OCI-LY7 (cell line): ENCODE data around the gene ARRB1.

Experiments used
- EZH2phosphoT487 ChIP-seq: fragments of 200-600 bp; sonication (generic); IDR thresholded peaks from 2 replicates; pipeline ENCODE4 v1.6.1; 2018; ENCODE audit warnings: low read depth, borderline replicate concordance, mild to moderate bottlenecking, mixed run types, antibody characterized with exemption, low read length, moderate library complexity, mixed read lengths
- TF ChIP-seq, protein P1 (sequence below): fragments of 200-600 bp; sonication (generic); conservative IDR thresholded peaks from 2 replicates; pipeline ENCODE4 v1.5.1; 2014; ENCODE audit warnings: mild to moderate bottlenecking, antibody characterized with exemption, low read length, moderate library complexity, mixed read lengths

DNA sequence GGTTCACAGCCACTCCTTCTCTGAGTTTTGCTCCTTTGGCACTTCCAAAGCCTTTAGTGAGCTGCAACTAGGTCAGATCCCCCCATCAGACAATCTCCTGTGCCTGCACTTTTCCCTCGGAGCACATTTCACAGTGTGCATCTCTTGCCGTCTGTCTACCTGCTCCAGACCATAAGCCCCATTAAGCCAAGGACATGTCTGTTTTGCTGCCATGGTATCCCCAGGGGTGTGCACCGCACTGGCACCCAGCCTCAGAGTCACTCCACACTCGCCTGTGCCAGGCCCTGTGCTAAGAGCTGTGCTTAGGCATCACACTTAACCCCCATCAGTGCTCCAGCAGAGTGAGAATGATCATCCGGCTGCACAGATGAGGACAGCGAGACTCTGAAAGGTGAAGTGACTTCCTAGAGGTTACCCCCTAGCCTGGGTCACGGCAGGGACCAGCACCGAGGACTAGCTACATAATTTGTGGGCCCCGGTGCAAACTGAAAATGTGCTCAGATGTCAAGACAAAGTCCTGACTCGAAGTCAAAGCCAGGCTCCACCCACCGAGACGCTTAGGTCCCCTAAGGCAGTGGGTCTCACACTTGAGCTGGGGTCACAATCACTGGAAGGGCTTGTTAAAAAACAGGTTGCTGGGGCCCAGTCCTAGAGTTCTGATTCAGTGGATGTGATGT is 33.9 kb downstream of the ARRB1 start:
- TF ChIP-seq, protein P1, sequence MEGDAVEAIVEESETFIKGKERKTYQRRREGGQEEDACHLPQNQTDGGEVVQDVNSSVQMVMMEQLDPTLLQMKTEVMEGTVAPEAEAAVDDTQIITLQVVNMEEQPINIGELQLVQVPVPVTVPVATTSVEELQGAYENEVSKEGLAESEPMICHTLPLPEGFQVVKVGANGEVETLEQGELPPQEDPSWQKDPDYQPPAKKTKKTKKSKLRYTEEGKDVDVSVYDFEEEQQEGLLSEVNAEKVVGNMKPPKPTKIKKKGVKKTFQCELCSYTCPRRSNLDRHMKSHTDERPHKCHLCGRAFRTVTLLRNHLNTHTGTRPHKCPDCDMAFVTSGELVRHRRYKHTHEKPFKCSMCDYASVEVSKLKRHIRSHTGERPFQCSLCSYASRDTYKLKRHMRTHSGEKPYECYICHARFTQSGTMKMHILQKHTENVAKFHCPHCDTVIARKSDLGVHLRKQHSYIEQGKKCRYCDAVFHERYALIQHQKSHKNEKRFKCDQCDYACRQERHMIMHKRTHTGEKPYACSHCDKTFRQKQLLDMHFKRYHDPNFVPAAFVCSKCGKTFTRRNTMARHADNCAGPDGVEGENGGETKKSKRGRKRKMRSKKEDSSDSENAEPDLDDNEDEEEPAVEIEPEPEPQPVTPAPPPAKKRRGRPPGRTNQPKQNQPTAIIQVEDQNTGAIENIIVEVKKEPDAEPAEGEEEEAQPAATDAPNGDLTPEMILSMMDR, result no peak
- TF ChIP-seq EZH2phosphoT487, result no peak
